PFSK-1 (cell line): ENCODE data around the gene FA2H.

Source experiments
- FOXP2 ChIP-seq: optimal IDR thresholded peaks from 2 replicates; pipeline ENCODE3; 2011; ENCODE audit warnings: borderline replicate concordance, control low read depth, inconsistent platforms; ENCODE audit not compliant: insufficient read depth; ENCODE audit errors: extremely low read length, extremely low read depth
- POLR2AphosphoS5 ChIP-seq: IDR thresholded peaks from 2 replicates; pipeline ENCODE4 v1.6.1; 2012; ENCODE audit warnings: low read depth, mild to moderate bottlenecking, control low read depth, low read length, moderate library complexity
- SIN3A ChIP-seq: IDR thresholded peaks from 2 replicates; pipeline ENCODE4 v1.6.1; 2012; ENCODE audit warnings: mild to moderate bottlenecking, low read length, moderate library complexity, borderline replicate concordance; ENCODE audit not compliant: insufficient read depth
- TAF1 ChIP-seq: IDR thresholded peaks from 2 replicates; pipeline ENCODE4 v1.6.1; 2012; ENCODE audit warnings: low read length, control low read depth, borderline replicate concordance; ENCODE audit not compliant: insufficient read depth

GRCh38 chr16:74761665-74762064, 13.0 kb downstream of the FA2H start:
- TF ChIP-seq POLR2AphosphoS5 (no peak), TAF1 (no peak), SIN3A (no peak), FOXP2 (no peak)
